Kidney (tissue), 14 donors: ENCODE results near the gene TUBB. TPM values are rescaled to one million over a fixed set of nuclear protein-coding genes. Genes with fewer than 3 reads are reported as not detected.

Experiments used
- DNase-seq, 5 donors: peaks; one replicate each; pipeline ENCODE4 v3.0.0-alpha.2; 2013 to 2020
- FAIRE-seq: peaks from 2 replicates; lab custom pipeline; 2012; peaks lifted over from hg19 to GRCh38; lab: Jason Lieb, UNC
- H3K27ac ChIP-seq, 2 donors: one replicate each; pipeline ENCODE4 v1.7.0; 2013; ENCODE audit warnings: low read depth in 2 of 2, low read length in 2 of 2, inconsistent platforms in 1 of 2
- H3K27me3 ChIP-seq: one replicate; pipeline ENCODE4 v1.7.1; 2013; ENCODE audit warnings: low read length, inconsistent platforms; ENCODE audit not compliant: control insufficient read depth, insufficient read depth
- H3K36me3 ChIP-seq, 3 donors: one replicate each; pipeline versions ENCODE4 v1.7.0 to v1.7.1; 2013; ENCODE audit warnings: low read length in 3 of 3, control low read depth in 1 of 3, inconsistent platforms in 1 of 3; ENCODE audit not compliant: insufficient read depth in 3 of 3, control insufficient read depth in 2 of 3
- H3K4me1 ChIP-seq, 3 donors: one replicate each; pipeline versions ENCODE4 v1.7.0 to v1.7.1; 2013; ENCODE audit warnings: low read length in 3 of 3, inconsistent platforms in 1 of 3, low read depth in 1 of 3; ENCODE audit not compliant: control insufficient read depth in 2 of 3, insufficient read depth in 2 of 3
- H3K4me3 ChIP-seq, 3 donors: one replicate each; pipeline versions ENCODE4 v1.7.0 to v1.8.1; 2013; ENCODE audit warnings: low read length in 3 of 3, control low read depth in 1 of 3, inconsistent platforms in 1 of 3
- H3K9ac ChIP-seq, 3 donors: one replicate each; pipeline versions ENCODE4 v1.7.0 to v1.7.1; 2013; ENCODE audit warnings: low read length in 3 of 3, control low read depth in 1 of 3, inconsistent platforms in 1 of 3
- H3K9me3 ChIP-seq, 3 donors: one replicate each; pipeline versions ENCODE4 v1.7.0 to v1.7.1; 2013; ENCODE audit warnings: low read length in 3 of 3, control low read depth in 1 of 3, inconsistent platforms in 1 of 3; ENCODE audit not compliant: control insufficient read depth in 2 of 3, insufficient read depth in 1 of 3
- CTCF ChIP-seq: IDR thresholded peaks from 3 replicates; pipeline ENCODE4 v1.5.1; 2012; ENCODE audit warnings: mild to moderate bottlenecking, moderate library complexity, borderline replicate concordance; ENCODE audit not compliant: insufficient read depth; ENCODE audit errors: extremely low read depth
- intact Hi-C: fragments of 100-400 bp; cut with DNase I; formaldehyde crosslinking; loops from one replicate; pipeline ENCODE4 v1.11.1; 2022
- polyA plus RNA-seq: library from polyadenylated mRNA; stranded (reverse); fragments of 350-450 nt; fragmentation: Illumina TruSeq; extraction: RNeasy Lipid Tissue Mini Kit (QIAGEN cat#74804); gene quantifications from one replicate; pipeline ENCODE4 v1.2.3, GENCODE V29; 2014; ENCODE audit warnings: low read depth, low replicate concordance; ENCODE audit not compliant: insufficient read depth
- total RNA-seq: library from RNA; stranded (reverse); fragmentation: NEBNext Ultra II Directional; extraction: Animal tissue kit (Norgen Biotek cat#: 25700); gene quantifications from one replicate; pipeline ENCODE4 v1.2.1, GENCODE V29; 2021
- donor health status: control.
- donor health status: control.
- donor health status: control.
- donor health status: control.
- donor health status: control.
- donor health status: DM: yes; HTN: yes; CAD: no.
- donor health status: Normal renal cell carcinoma (clear cell type).

Gene TUBB
- total and polyA plus RNA-seq, 2 donors from 2014 or later = 197 to 295 TPM

- peak overlapping the region; percentile 22 to 65 for H3K27ac ChIP-seq
- H3K9ac ChIP-seq = no peak overlapping the region
- no peak for DNase-seq
- no peak overlapping the region for H3K4me3 ChIP-seq
- H3K9me3 ChIP-seq = no peaks in the 10 kb centered on the region
- intact Hi-C loops = no loop called here
- H3K36me3 ChIP-seq = no peaks in the 10 kb centered on the region
- no peaks in the 10 kb centered on the region for H3K27me3 ChIP-seq
- FAIRE-seq = no peak
- TF ChIP-seq CTCF = no peak
- peaks cover 0 to 22% (median 19%) of the 10 kb centered on the region in 3 donors for H3K4me1 ChIP-seq
Measured at GRCh38 chr6:30768634-30769087, 48.5 kb downstream of the TUBB start.

- Histone ChIP-seq H3K9me3 (no peaks in the 10 kb centered on the region), H3K27me3 (no peaks in the 10 kb centered on the region), H3K9ac (no peak overlapping the region), H3K36me3 (no peaks in the 10 kb centered on the region), H3K4me3 (no peak overlapping the region), H3K4me1 (peaks cover 0 to 16% (median 13%) of the 10 kb centered on the region in 3 donors), H3K27ac (peak overlapping the region; percentile 22 to 65)
- TF ChIP-seq CTCF = no peak
- DNase-seq = peak in 3 of 5 donors; percentile 62 to 91 (median 66)
- intact Hi-C loops = no loop called here
- no peak for FAIRE-seq
Measured at GRCh38 chr6:30769088-30769852, 49.1 kb downstream of the TUBB start.

- intact Hi-C loops = no loop called here
- FAIRE-seq (no peak), DNase-seq (no peak)
- no peaks in the 10 kb centered on the region for H3K27me3 ChIP-seq
- peak overlapping the region in 1 of 3 donors; percentile 53 for H3K9ac ChIP-seq
- H3K27ac ChIP-seq = peak overlapping the region; percentile 36 to 63
- H3K36me3 ChIP-seq = no peaks in the 10 kb centered on the region
- peaks cover 0 to 12% (median 11%) of the 10 kb centered on the region in 3 donors for H3K4me1 ChIP-seq
- H3K9me3 ChIP-seq = no peaks in the 10 kb centered on the region
- TF ChIP-seq CTCF = no peak
- no peak overlapping the region for H3K4me3 ChIP-seq
Measured at GRCh38 chr6:30769853-30770524, 49.8 kb downstream of the TUBB start.
